SK-N-SH treated with all-trans-retinoic acid at 6 μM for 48 hours (cell line): Measurements from ENCODE around the gene FBXO33.

Source experiments
- ARNTL ChIP-seq: fragments of 450-650 bp; formaldehyde crosslinking; IDR thresholded peaks from 2 replicates; pipeline ENCODE4 v1.5.0; 2020; ENCODE audit warnings: low read depth, mild to moderate bottlenecking, moderate library complexity, borderline replicate concordance
- BACH2 ChIP-seq: fragments of 250-450 bp; sonication (Bioruptor Pico); IDR thresholded peaks from 2 replicates; pipeline ENCODE4 v1.9.0; 2021; ENCODE audit warnings: mild to moderate bottlenecking, borderline replicate concordance
- CSRNP3 ChIP-seq: fragments of 250-450 bp; sonication (Bioruptor Pico); IDR thresholded peaks from 2 replicates; pipeline ENCODE4 v1.5.1; 2021; ENCODE audit warnings: mild to moderate bottlenecking, moderate library complexity
- ESRRG ChIP-seq: fragments of 250-450 bp; sonication (Bioruptor Pico); IDR thresholded peaks from 2 replicates; pipeline ENCODE4 v1.6.1; 2021; ENCODE audit warnings: mild to moderate bottlenecking
- GLIS3 ChIP-seq: fragments of 250-450 bp; sonication (Bioruptor Pico); IDR thresholded peaks from 2 replicates; pipeline ENCODE4 v1.5.0; 2020; ENCODE audit warnings: mild to moderate bottlenecking, moderate library complexity
- PATZ1 ChIP-seq: fragments of 250-450 bp; sonication (Bioruptor Pico); IDR thresholded peaks from 2 replicates; pipeline ENCODE4 v1.8.0; 2020; ENCODE audit warnings: mild to moderate bottlenecking, moderate library complexity, borderline replicate concordance
- TSHZ2 ChIP-seq: fragments of 250-450 bp; sonication (Bioruptor Pico); IDR thresholded peaks from 2 replicates; pipeline ENCODE4 v1.5.0; 2020; ENCODE audit warnings: mild to moderate bottlenecking, moderate library complexity
- ZFP30 ChIP-seq: fragments of 450-650 bp; formaldehyde crosslinking; IDR thresholded peaks from 2 replicates; pipeline ENCODE4 v1.5.0; 2022; ENCODE audit warnings: mild to moderate bottlenecking, moderate library complexity

- TF ChIP-seq PATZ1 (CRISPR knock-in tag), result no peak
- TF ChIP-seq BACH2 (CRISPR knock-in tag), result no peak
- no peak for TF ChIP-seq CSRNP3
- TF ChIP-seq TSHZ2, result no peak
- TF ChIP-seq ZFP30 (CRISPR knock-in tag), result no peak
- TF ChIP-seq ESRRG (CRISPR knock-in tag), result no peak
- TF ChIP-seq ARNTL, result no peak
- no peak for TF ChIP-seq GLIS3 (CRISPR knock-in tag)
These were observed 8.4 kb downstream of the FBXO33 start for GRCh38 chr14:39423793-39424192.
